HUES6 (cell line): Measurements from ENCODE around the gene ROR2.

Experiments
- H3K27ac ChIP-seq: 2 replicates; pipeline ENCODE4 v1.7.0; 2013; ENCODE audit warnings: low read depth, mild to moderate bottlenecking, low read length, inconsistent platforms
- H3K27me3 ChIP-seq: 2 replicates; pipeline ENCODE4 v1.6.1; 2013; ENCODE audit warnings: low read length; ENCODE audit not compliant: control insufficient read depth, insufficient read depth
- H3K36me3 ChIP-seq: 2 replicates; pipeline ENCODE4 v1.6.1; 2013; ENCODE audit warnings: low read length; ENCODE audit not compliant: control insufficient read depth, insufficient read depth
- H3K4me1 ChIP-seq: 2 replicates; pipeline ENCODE4 v1.6.1; 2013; ENCODE audit warnings: low read length; ENCODE audit not compliant: control insufficient read depth, insufficient read depth
- H3K4me3 ChIP-seq: 2 replicates; pipeline ENCODE4 v1.5.1; 2013; ENCODE audit warnings: low read depth, low read length
- H3K9ac ChIP-seq: one replicate; pipeline ENCODE4 v1.6.1; 2013; ENCODE audit warnings: mild to moderate bottlenecking, low read length
- H3K9me3 ChIP-seq: 2 replicates; pipeline ENCODE4 v1.6.1; 2013; ENCODE audit warnings: low read depth, low read length; ENCODE audit not compliant: control insufficient read depth, insufficient read depth

Gene ROR2

GRCh38 chr9:91676046-91676445, 274.0 kb downstream of the ROR2 start:
- Histone ChIP-seq H3K9ac (no peak overlapping the region), H3K4me1 (no peaks in the 10 kb centered on the region; the same call in 1 of the 2 replicates), H3K27ac (no peak overlapping the region), H3K4me3 (no peak overlapping the region), H3K36me3 (no peaks in the 10 kb centered on the region), H3K27me3 (no peaks in the 10 kb centered on the region), H3K9me3 (no peaks in the 10 kb centered on the region)

- Histone ChIP-seq H3K27ac (no peak overlapping the region), H3K4me3 (no peak overlapping the region), H3K9me3 (no peaks in the 10 kb centered on the region), H3K27me3 (no peaks in the 10 kb centered on the region), H3K36me3 (no peaks in the 10 kb centered on the region), H3K4me1 (no peaks in the 10 kb centered on the region; the same call in 1 of the 2 replicates), H3K9ac (no peak overlapping the region)
Observed at GRCh38 chr9:91664663-91665062, 285.4 kb downstream of the ROR2 start.

- H3K9me3 ChIP-seq, result no peaks in the 10 kb centered on the region
- H3K36me3 ChIP-seq, result no peaks in the 10 kb centered on the region
- no peaks in the 10 kb centered on the region; the same call in 1 of the 2 replicates for H3K4me1 ChIP-seq
- H3K27ac ChIP-seq, result no peak overlapping the region
- no peaks in the 10 kb centered on the region for H3K27me3 ChIP-seq
- H3K4me3 ChIP-seq, result no peak overlapping the region
- H3K9ac ChIP-seq, result no peak overlapping the region
Observed at GRCh38 chr9:91663858-91664257, 286.2 kb downstream of the ROR2 start.

GRCh38 chr9:91661451-91661850, 288.6 kb downstream of the ROR2 start:
- no peaks in the 10 kb centered on the region for H3K9me3 ChIP-seq
- no peaks in the 10 kb centered on the region for H3K27me3 ChIP-seq
- no peaks in the 10 kb centered on the region for H3K36me3 ChIP-seq
- no peaks in the 10 kb centered on the region; the same call in 1 of the 2 replicates for H3K4me1 ChIP-seq
- no peak overlapping the region for H3K4me3 ChIP-seq
- no peak overlapping the region for H3K27ac ChIP-seq
- no peak overlapping the region for H3K9ac ChIP-seq

- H3K36me3 ChIP-seq, result no peaks in the 10 kb centered on the region
Observed at GRCh38 chr9:91660521-91660920, 289.5 kb downstream of the ROR2 start.

GRCh38 chr9:91659529-91660495, 290.2 kb downstream of the ROR2 start:
- Histone ChIP-seq H3K27ac (no peak overlapping the region), H3K9me3 (no peaks in the 10 kb centered on the region), H3K27me3 (no peaks in the 10 kb centered on the region), H3K9ac (no peak overlapping the region), H3K4me1 (no peaks in the 10 kb centered on the region; the same call in 1 of the 2 replicates), H3K4me3 (no peak overlapping the region), H3K36me3 (no peaks in the 10 kb centered on the region)

More at GRCh38 chr9:91660521-91660920, 289.5 kb downstream of the ROR2 start:
- no peak overlapping the region for H3K27ac ChIP-seq
- H3K27me3 ChIP-seq, result no peaks in the 10 kb centered on the region
- no peaks in the 10 kb centered on the region; the same call in 1 of the 2 replicates for H3K4me1 ChIP-seq
- no peaks in the 10 kb centered on the region for H3K9me3 ChIP-seq
- no peak overlapping the region for H3K4me3 ChIP-seq
- no peak overlapping the region for H3K9ac ChIP-seq

GRCh38 chr9:91658513-91659105, 291.4 kb downstream of the ROR2 start:
- Histone ChIP-seq H3K9ac (no peak overlapping the region), H3K36me3 (no peaks in the 10 kb centered on the region), H3K27ac (no peak overlapping the region), H3K9me3 (no peaks in the 10 kb centered on the region), H3K4me3 (no peak overlapping the region), H3K4me1 (no peaks in the 10 kb centered on the region; the same call in 1 of the 2 replicates), H3K27me3 (no peaks in the 10 kb centered on the region)

- H3K27ac ChIP-seq, result no peak overlapping the region
- H3K27me3 ChIP-seq, result no peaks in the 10 kb centered on the region
- H3K4me3 ChIP-seq, result no peak overlapping the region
- H3K4me1 ChIP-seq, result no peaks in the 10 kb centered on the region; the same call in 1 of the 2 replicates
- H3K36me3 ChIP-seq, result no peaks in the 10 kb centered on the region
- no peaks in the 10 kb centered on the region for H3K9me3 ChIP-seq
- no peak overlapping the region for H3K9ac ChIP-seq
Observed at GRCh38 chr9:91657501-91657900, 292.5 kb downstream of the ROR2 start.

- no peaks in the 10 kb centered on the region; the same call in 1 of the 2 replicates for H3K4me1 ChIP-seq
- no peaks in the 10 kb centered on the region for H3K9me3 ChIP-seq
- H3K36me3 ChIP-seq, result no peaks in the 10 kb centered on the region
- no peak overlapping the region for H3K4me3 ChIP-seq
- H3K9ac ChIP-seq, result no peak overlapping the region
- H3K27ac ChIP-seq, result no peak overlapping the region
- no peaks in the 10 kb centered on the region for H3K27me3 ChIP-seq
Observed at GRCh38 chr9:91655658-91656057, 294.4 kb downstream of the ROR2 start.

GRCh38 chr9:91655215-91655614, 294.8 kb downstream of the ROR2 start:
- Histone ChIP-seq H3K27me3 (no peaks in the 10 kb centered on the region), H3K9ac (no peak overlapping the region), H3K36me3 (no peaks in the 10 kb centered on the region), H3K4me1 (no peaks in the 10 kb centered on the region; the same call in 1 of the 2 replicates), H3K9me3 (no peaks in the 10 kb centered on the region), H3K4me3 (no peak overlapping the region), H3K27ac (no peak overlapping the region)

GRCh38 chr9:91654527-91654926, 295.5 kb downstream of the ROR2 start:
- Histone ChIP-seq H3K4me3 (no peak overlapping the region), H3K27ac (no peak overlapping the region), H3K9me3 (no peaks in the 10 kb centered on the region), H3K4me1 (no peaks in the 10 kb centered on the region; the same call in 1 of the 2 replicates), H3K27me3 (no peaks in the 10 kb centered on the region), H3K9ac (no peak overlapping the region), H3K36me3 (no peaks in the 10 kb centered on the region)
